Neural cell (in vitro differentiated cells): ENCODE measurements around the gene SOHLH1. TPM values are rescaled to one million over a fixed set of nuclear protein-coding genes. Genes with fewer than 3 reads are reported as not detected.

Experiments
- H2AFZ ChIP-seq: fragments of 200-600, 300-800 bp; sonication (generic), shearing (Covaris generic); 2 replicates; pipeline ENCODE4 v1.6.0; 2014; ENCODE audit warnings: low read depth, mild to moderate bottlenecking, antibody characterized with exemption, low read length, moderate library complexity
- H3F3A ChIP-seq: fragments of 200-600 bp; shearing (Covaris generic); 2 replicates; pipeline ENCODE4 v1.6.1; 2016; ENCODE audit warnings: mild to moderate bottlenecking, moderate library complexity, mixed read lengths, antibody characterized with exemption, low read length; ENCODE audit not compliant: insufficient read depth, poor library complexity, severe bottlenecking
- H3K27ac ChIP-seq: fragments of 200-600, 300-800 bp; sonication (generic), shearing (Covaris generic); 2 replicates; pipeline ENCODE4 v1.5.1; 2014; ENCODE audit warnings: mild to moderate bottlenecking, low read length, moderate library complexity
- H3K27me3 ChIP-seq: fragments of 300-800, 200-600 bp; sonication (generic), shearing (Covaris generic); 2 replicates; pipeline ENCODE4 v1.6.0; 2014; ENCODE audit warnings: mild to moderate bottlenecking, low read depth, low read length, moderate library complexity; ENCODE audit not compliant: insufficient read depth
- H3K36me3 ChIP-seq: fragments of 300-800, 200-600 bp; sonication (generic), shearing (Covaris generic); 2 replicates; pipeline ENCODE4 v1.5.1; 2014; ENCODE audit warnings: mild to moderate bottlenecking, antibody characterized with exemption, low read length, moderate library complexity; ENCODE audit not compliant: insufficient read depth
- H3K4me2 ChIP-seq: fragments of 300-800, 200-600 bp; sonication (generic), shearing (Covaris generic); 2 replicates; pipeline ENCODE4 v1.6.0; 2014; ENCODE audit warnings: mild to moderate bottlenecking, low read length
- H3K4me3 ChIP-seq: fragments of 300-800, 200-600 bp; sonication (generic), shearing (Covaris generic); 2 replicates; pipeline ENCODE4 v1.5.1; 2014; ENCODE audit warnings: mild to moderate bottlenecking, low read length, moderate library complexity
- H3K79me2 ChIP-seq: fragments of 200-600 bp; shearing (Covaris generic); replicated peaks from 2 replicates; pipeline ENCODE4 v1.6.0; 2014; ENCODE audit warnings: mild to moderate bottlenecking, low read length, moderate library complexity; ENCODE audit not compliant: insufficient read depth
- H3K9ac ChIP-seq: fragments of 300-800, 200-600 bp; sonication (generic), shearing (Covaris generic); 2 replicates; pipeline ENCODE4 v1.6.1; 2016; ENCODE audit warnings: mild to moderate bottlenecking, low read length, mixed read lengths
- H3K9me2 ChIP-seq: fragments of 200-600 bp; shearing (Covaris generic); 2 replicates; pipeline ENCODE4 v1.6.1; 2016; ENCODE audit warnings: mild to moderate bottlenecking, low read length, mixed read lengths; ENCODE audit not compliant: insufficient read depth
- H3K9me3 ChIP-seq: fragments of 200-600, 300-800 bp; sonication (generic), shearing (Covaris generic); 2 replicates; pipeline ENCODE4 v1.6.1; 2016; ENCODE audit warnings: mild to moderate bottlenecking, mixed run types, low read length, moderate library complexity, mixed read lengths
- H4K20me1 ChIP-seq: fragments of 200-600 bp; shearing (Covaris generic); 2 replicates; pipeline ENCODE4 v1.6.1; 2016; ENCODE audit warnings: mild to moderate bottlenecking, mixed run types; ENCODE audit not compliant: insufficient read depth
- EP300 ChIP-seq: fragments of 450-650 bp; conservative IDR thresholded peaks from 2 replicates; pipeline ENCODE4 v1.6.1; 2014; ENCODE audit warnings: antibody characterized with exemption, mild to moderate bottlenecking, moderate library complexity; ENCODE audit not compliant: poor library complexity, severe bottlenecking
- EZH2 ChIP-seq: fragments of 200-600, 300-800 bp; shearing (Covaris generic), sonication (generic); IDR thresholded peaks from 2 replicates; pipeline ENCODE4 v1.6.1; 2014; ENCODE audit warnings: antibody characterized with exemption, low read length, borderline replicate concordance, mild to moderate bottlenecking; ENCODE audit not compliant: insufficient read depth, poor library complexity, severe bottlenecking
- MXI1 ChIP-seq: fragments of 450-650 bp; conservative IDR thresholded peaks from 2 replicates; pipeline ENCODE4 v1.6.1; 2014; ENCODE audit warnings: antibody characterized with exemption, mild to moderate bottlenecking; ENCODE audit not compliant: poor library complexity, severe bottlenecking
- POLR2AphosphoS5 ChIP-seq: IDR thresholded peaks from 2 replicates; pipeline ENCODE4 v1.6.1; 2012
- RAD21 ChIP-seq: fragments of 450-650 bp; conservative IDR thresholded peaks from 2 replicates; pipeline ENCODE4 v1.6.1; 2014; ENCODE audit warnings: antibody characterized with exemption, mild to moderate bottlenecking, moderate library complexity
- SMC3 ChIP-seq: fragments of 450-650 bp; conservative IDR thresholded peaks from 2 replicates; pipeline ENCODE4 v1.6.1; 2014; ENCODE audit warnings: antibody characterized with exemption, mild to moderate bottlenecking, moderate library complexity; ENCODE audit not compliant: poor library complexity
- TAF1 ChIP-seq: IDR thresholded peaks from 2 replicates; pipeline ENCODE4 v1.6.1; 2012; ENCODE audit warnings: low read depth
- polyA plus RNA-seq: library from polyadenylated mRNA; depleted of rRNA; stranded (reverse); fragments of >200 nt; gene quantifications from 2 replicates; pipeline ENCODE4 v1.2.3, GENCODE V29; 2014
- TF ChIP-seq, protein P1 (sequence below): IDR thresholded peaks from 2 replicates; pipeline ENCODE4 v1.6.1; 2012; ENCODE audit warnings: borderline replicate concordance
- TF ChIP-seq, protein P2 (sequence below): fragments of 450-650 bp; IDR thresholded peaks from 2 replicates; pipeline ENCODE4 v1.5.1; 2014; ENCODE audit warnings: antibody characterized with exemption, mild to moderate bottlenecking, moderate library complexity; ENCODE audit not compliant: poor library complexity, severe bottlenecking

The SOHLH1 gene
- polyA plus RNA-seq, 1 donor from 2014 or later = not detected

DNA sequence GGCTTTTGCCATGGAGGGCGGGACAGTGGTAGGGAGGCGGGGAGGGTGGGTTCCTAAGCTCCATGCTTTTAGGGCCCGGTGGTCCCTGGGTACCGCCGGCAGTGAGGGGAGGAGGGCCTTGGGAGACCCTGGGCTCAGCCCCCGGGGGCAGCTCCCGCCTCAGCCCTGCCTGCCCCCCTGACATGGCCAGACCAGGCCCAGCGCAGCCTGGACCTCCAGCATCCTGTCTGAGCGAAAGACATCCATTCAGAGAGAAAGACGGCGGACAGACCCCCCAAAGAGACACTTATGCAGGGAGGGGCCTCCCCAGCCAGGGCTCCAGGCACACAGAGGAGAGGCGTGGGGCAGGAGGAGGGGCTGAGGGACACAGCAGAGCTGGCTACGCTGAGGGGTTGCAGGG is 48.0 kb upstream of the SOHLH1 start:
- no peak for TF ChIP-seq RAD21
- no peak for TF ChIP-seq SMC3
- TF ChIP-seq EP300 = no peak
- no peak for TF ChIP-seq MXI1
- no peak for TF ChIP-seq POLR2AphosphoS5
- Histone ChIP-seq H3K27ac (no peak overlapping the region), H3K4me2 (no peak overlapping the region), H2AFZ (no peak overlapping the region), H3K9ac (no peak overlapping the region), H3F3A (no peaks in the 10 kb centered on the region), H3K9me3 (no peaks in the 10 kb centered on the region), H3K79me2 (no peaks in the 10 kb centered on the region), H3K4me3 (no peak overlapping the region), H4K20me1 (no peaks in the 10 kb centered on the region), H3K36me3 (no peaks in the 10 kb centered on the region), H3K27me3 (no peaks in the 10 kb centered on the region), H3K9me2 (no peaks in the 10 kb centered on the region)

DNA sequence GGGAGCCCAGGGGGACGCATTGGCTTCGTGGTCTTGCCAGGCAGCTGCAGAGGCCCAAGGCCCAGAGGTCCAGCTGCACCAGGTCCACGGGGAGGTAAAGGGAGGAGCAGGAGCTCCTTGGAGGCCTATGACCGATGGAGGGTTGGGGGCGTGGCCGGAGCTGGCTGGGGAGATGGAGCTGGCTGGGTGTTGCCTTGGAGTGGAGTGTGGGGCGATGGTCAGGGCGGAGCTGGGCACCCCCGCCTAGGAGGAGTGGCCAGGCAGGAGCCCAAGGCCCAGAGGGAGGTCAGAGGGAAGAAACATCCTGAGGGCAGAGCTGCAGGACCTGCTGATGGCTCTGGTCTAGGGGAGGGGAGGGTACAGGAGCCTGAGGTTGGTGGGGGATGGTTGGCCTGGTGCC is 47.3 kb upstream of the SOHLH1 start:
- TF ChIP-seq, protein P1, sequence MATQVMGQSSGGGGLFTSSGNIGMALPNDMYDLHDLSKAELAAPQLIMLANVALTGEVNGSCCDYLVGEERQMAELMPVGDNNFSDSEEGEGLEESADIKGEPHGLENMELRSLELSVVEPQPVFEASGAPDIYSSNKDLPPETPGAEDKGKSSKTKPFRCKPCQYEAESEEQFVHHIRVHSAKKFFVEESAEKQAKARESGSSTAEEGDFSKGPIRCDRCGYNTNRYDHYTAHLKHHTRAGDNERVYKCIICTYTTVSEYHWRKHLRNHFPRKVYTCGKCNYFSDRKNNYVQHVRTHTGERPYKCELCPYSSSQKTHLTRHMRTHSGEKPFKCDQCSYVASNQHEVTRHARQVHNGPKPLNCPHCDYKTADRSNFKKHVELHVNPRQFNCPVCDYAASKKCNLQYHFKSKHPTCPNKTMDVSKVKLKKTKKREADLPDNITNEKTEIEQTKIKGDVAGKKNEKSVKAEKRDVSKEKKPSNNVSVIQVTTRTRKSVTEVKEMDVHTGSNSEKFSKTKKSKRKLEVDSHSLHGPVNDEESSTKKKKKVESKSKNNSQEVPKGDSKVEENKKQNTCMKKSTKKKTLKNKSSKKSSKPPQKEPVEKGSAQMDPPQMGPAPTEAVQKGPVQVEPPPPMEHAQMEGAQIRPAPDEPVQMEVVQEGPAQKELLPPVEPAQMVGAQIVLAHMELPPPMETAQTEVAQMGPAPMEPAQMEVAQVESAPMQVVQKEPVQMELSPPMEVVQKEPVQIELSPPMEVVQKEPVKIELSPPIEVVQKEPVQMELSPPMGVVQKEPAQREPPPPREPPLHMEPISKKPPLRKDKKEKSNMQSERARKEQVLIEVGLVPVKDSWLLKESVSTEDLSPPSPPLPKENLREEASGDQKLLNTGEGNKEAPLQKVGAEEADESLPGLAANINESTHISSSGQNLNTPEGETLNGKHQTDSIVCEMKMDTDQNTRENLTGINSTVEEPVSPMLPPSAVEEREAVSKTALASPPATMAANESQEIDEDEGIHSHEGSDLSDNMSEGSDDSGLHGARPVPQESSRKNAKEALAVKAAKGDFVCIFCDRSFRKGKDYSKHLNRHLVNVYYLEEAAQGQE = no peak
- Histone ChIP-seq H3K27me3 (no peaks in the 10 kb centered on the region), H3K36me3 (no peaks in the 10 kb centered on the region), H3K27ac (no peak overlapping the region), H4K20me1 (no peaks in the 10 kb centered on the region), H3K9me3 (no peaks in the 10 kb centered on the region), H3K4me2 (no peak overlapping the region), H3K79me2 (no peaks in the 10 kb centered on the region), H3K9ac (no peak overlapping the region), H3K9me2 (no peaks in the 10 kb centered on the region), H3F3A (no peaks in the 10 kb centered on the region), H2AFZ (no peak overlapping the region), H3K4me3 (no peak overlapping the region)

DNA sequence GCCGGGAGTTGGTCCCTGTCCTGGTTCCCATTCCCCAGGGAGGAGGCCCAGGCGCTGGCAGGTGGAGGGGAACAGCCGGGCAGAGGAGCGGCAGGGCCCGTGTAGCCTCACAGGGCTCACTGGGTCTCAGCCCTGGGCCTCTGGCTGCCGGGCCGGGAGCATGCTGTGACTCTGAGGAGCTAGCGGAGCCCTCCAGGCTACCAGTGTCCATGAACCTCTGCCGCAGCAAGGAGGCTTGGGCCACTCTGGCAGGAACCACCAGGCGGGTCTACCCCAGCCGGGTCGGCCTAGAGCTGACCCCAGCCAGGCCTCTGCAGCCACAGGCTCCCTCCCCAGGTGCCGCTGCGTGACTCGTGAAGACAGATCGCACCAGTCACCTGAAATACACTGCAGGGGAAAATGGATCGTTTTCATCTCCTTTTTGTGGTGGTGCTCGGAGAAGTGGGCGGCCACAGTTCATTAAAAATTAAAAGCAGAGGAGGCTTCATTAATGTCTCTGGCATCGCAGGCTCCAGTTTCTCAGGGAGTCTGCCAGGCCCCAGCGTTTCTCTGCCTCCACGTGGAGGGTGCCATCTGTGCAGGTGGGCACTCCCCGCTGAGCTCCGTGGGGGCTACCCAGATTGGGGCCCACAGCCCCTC is 46.5 kb upstream of the SOHLH1 start:
- H3K9ac ChIP-seq = no peak overlapping the region
- H3K9me2 ChIP-seq = no peaks in the 10 kb centered on the region
- TF ChIP-seq, protein P1 = no peak
- TF ChIP-seq RAD21 (no peak), TAF1 (no peak), SMC3 (no peak), EP300 (no peak), EZH2 (no peak), MXI1 (no peak), POLR2AphosphoS5 (no peak)
- TF ChIP-seq, protein P2, sequence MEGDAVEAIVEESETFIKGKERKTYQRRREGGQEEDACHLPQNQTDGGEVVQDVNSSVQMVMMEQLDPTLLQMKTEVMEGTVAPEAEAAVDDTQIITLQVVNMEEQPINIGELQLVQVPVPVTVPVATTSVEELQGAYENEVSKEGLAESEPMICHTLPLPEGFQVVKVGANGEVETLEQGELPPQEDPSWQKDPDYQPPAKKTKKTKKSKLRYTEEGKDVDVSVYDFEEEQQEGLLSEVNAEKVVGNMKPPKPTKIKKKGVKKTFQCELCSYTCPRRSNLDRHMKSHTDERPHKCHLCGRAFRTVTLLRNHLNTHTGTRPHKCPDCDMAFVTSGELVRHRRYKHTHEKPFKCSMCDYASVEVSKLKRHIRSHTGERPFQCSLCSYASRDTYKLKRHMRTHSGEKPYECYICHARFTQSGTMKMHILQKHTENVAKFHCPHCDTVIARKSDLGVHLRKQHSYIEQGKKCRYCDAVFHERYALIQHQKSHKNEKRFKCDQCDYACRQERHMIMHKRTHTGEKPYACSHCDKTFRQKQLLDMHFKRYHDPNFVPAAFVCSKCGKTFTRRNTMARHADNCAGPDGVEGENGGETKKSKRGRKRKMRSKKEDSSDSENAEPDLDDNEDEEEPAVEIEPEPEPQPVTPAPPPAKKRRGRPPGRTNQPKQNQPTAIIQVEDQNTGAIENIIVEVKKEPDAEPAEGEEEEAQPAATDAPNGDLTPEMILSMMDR = no peak
- no peak overlapping the region for H3K4me2 ChIP-seq
- no peak overlapping the region for H2AFZ ChIP-seq
- H3F3A ChIP-seq = no peaks in the 10 kb centered on the region
- no peaks in the 10 kb centered on the region for H3K9me3 ChIP-seq
- H3K27ac ChIP-seq = no peak overlapping the region
- no peaks in the 10 kb centered on the region for H4K20me1 ChIP-seq
- no peaks in the 10 kb centered on the region for H3K79me2 ChIP-seq
- no peaks in the 10 kb centered on the region for H3K27me3 ChIP-seq
- H3K4me3 ChIP-seq = no peak overlapping the region
- H3K36me3 ChIP-seq = no peaks in the 10 kb centered on the region
